ENCODE data around the gene ZCCHC24. TPM values are rescaled to one million over a fixed set of nuclear protein-coding genes. Genes with fewer than 3 reads are reported as not detected.
"Not testable (repeated sequence)": the region's sequence is repeated elsewhere in the genome, so short reads cannot be mapped to it uniquely, and the experiment has no call there.

Gene ZCCHC24
- total RNA-seq, 1 experiment from 2014 or later = 9.2 TPM

DNA sequence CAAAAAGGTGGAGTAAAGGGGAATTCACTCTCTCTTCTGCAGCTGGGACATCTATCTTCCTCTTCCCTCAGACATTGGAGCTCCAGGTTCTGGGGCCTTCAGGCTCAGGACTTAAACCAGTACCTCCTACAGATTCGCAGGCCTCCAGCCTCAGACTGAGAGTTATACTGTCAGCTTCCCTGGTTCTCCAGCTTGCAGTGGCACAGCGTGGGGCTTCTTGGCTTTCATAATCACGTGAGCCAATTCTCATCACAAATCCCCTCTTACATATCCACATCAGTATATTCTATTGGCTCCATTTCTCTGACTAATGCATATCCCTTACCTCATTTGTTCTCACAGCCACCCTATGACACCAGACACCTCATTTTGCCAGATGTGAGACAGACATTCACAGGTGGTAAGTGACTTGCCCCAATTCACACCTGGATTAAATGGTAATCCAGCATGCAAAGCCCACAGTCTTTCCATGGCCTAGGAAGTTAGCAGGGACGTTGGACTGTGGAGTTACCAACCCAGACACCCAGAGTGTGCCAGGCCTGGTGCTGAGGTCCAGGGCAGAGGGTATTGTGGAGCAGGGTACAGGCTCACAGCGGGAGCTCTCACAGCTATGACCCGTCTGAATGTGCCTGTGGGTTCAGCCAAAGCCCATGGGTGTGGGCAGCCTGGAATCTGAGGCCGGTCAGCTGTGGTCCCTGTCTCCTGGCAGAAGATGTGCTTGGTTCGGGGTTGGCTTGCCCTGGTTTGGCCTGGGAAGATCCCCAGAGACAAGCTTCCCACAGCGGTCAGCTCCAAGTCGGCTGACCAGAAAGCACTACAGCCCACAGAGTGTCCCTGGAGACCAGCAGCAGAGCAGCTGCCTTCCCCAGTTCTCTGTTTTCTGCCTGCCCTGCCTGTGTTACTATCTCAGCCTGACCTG is 18.4 kb upstream of the ZCCHC24 start:
- H3K4me1 ChIP-seq (replicated peaks) = peaks cover 12% of the 10 kb centered on the region
- H3K27me3 ChIP-seq (replicated peaks) = no peaks in the 10 kb centered on the region
- no peaks in the 10 kb centered on the region for H3K9me3 ChIP-seq (replicated peaks)
- no peak for DNase-seq (ENCODE audit: low read depth in 1 of 2, low spot score in 2 of 2)
- no peaks in the 10 kb centered on the region for H3K36me3 ChIP-seq
- H3K4me3 ChIP-seq = no peak overlapping the region
- no peak overlapping the region for H3K27ac ChIP-seq

- Histone ChIP-seq H3K4me1 (replicated peaks) (no peaks in the 10 kb centered on the region), H3K27ac (no peak overlapping the region), H3K9me3 (replicated peaks) (no peaks in the 10 kb centered on the region), H3K27me3 (replicated peaks) (no peaks in the 10 kb centered on the region), H3K36me3 (no peaks in the 10 kb centered on the region), H3K4me3 (no peak overlapping the region)
- no peak for DNase-seq (ENCODE audit: low read depth in 1 of 2, low spot score in 2 of 2)
Observed at GRCh38 chr10:79460687-79461086, 15.3 kb upstream of the ZCCHC24 start.

- H3K36me3 ChIP-seq = no peaks in the 10 kb centered on the region
- no peak for DNase-seq (ENCODE audit: low read depth in 1 of 2, low spot score in 2 of 2)
- H3K4me3 ChIP-seq = no peak overlapping the region
- no peaks in the 10 kb centered on the region for H3K9me3 ChIP-seq (replicated peaks)
- no peaks in the 10 kb centered on the region for H3K27me3 ChIP-seq (replicated peaks)
- H3K27ac ChIP-seq = no peak overlapping the region
- no peaks in the 10 kb centered on the region for H3K4me1 ChIP-seq (replicated peaks)
Observed at GRCh38 chr10:79459243-79459642, 13.8 kb upstream of the ZCCHC24 start.

DNA sequence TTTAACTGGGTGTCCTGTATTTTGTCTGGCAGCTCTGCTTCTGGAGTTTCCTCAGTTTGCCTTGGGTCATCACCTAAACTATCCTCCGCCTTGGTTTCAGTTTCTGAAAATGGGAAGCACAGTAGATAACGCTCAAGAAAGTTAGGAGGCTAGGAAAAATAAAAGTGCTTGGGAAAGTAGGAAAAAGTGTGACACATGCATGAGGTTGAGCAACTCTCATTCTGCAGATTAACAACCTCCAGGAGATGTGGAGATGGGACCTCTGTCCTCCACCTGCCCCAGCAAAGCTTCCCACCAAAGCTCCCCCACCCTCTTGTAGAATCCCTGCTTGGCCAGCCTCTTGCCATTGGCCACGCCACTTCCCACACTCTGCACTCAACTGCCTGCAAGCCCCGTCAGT is 13.1 kb upstream of the ZCCHC24 start:
- no peak overlapping the region for H3K4me3 ChIP-seq
- H3K27me3 ChIP-seq (replicated peaks) = no peaks in the 10 kb centered on the region
- H3K27ac ChIP-seq = no peak overlapping the region
- H3K9me3 ChIP-seq (replicated peaks) = no peaks in the 10 kb centered on the region
- peaks cover 4% of the 10 kb centered on the region; the same call in 1 of the 2 replicates for H3K4me1 ChIP-seq (replicated peaks)
- DNase-seq (ENCODE audit: low read depth in 1 of 2, low spot score in 2 of 2) = no peak
- no peaks in the 10 kb centered on the region for H3K36me3 ChIP-seq

GRCh38 chr10:79457256-79457785 is 11.9 kb upstream of the ZCCHC24 start:
- Histone ChIP-seq H3K27ac (no peak overlapping the region), H3K27me3 (replicated peaks) (no peaks in the 10 kb centered on the region), H3K4me3 (no peak overlapping the region), H3K4me1 (replicated peaks) (peaks cover 11% of the 10 kb centered on the region), H3K36me3 (no peaks in the 10 kb centered on the region), H3K9me3 (replicated peaks) (no peaks in the 10 kb centered on the region)
- no peak for DNase-seq (ENCODE audit: low read depth in 1 of 2, low spot score in 2 of 2)

DNA sequence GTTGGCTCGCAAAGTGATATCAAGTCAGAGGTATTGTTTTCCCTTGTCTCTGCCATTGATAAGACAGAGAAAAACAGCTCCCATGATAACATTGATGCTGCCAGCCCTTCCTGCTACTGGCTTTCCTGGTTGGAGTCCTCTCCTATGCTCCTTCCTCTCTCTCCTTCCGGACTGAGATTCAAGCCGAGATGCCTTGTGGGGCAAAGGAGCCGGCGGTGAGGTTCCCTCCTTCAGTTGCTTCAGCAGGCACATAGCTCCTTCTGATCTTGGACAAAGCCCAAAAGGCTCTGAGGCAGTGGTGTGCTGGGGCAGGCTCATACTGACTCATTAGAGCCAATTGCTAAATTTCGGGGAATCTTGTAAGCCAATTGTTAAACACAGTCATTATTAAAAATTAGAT is 8.8 kb upstream of the ZCCHC24 start:
- Histone ChIP-seq H3K4me3 (no peak overlapping the region), H3K27ac (no peak overlapping the region), H3K27me3 (replicated peaks) (no peaks in the 10 kb centered on the region), H3K4me1 (replicated peaks) (peaks cover 18% of the 10 kb centered on the region), H3K36me3 (no peaks in the 10 kb centered on the region), H3K9me3 (replicated peaks) (no peaks in the 10 kb centered on the region)
- DNase-seq (ENCODE audit: low read depth in 1 of 2, low spot score in 2 of 2) = no peak

- no peak for DNase-seq (ENCODE audit: low read depth in 1 of 2, low spot score in 2 of 2)
- Histone ChIP-seq H3K4me1 (replicated peaks) (peaks cover 18% of the 10 kb centered on the region), H3K27ac (no peak overlapping the region), H3K27me3 (replicated peaks) (no peaks in the 10 kb centered on the region), H3K9me3 (replicated peaks) (no peaks in the 10 kb centered on the region), H3K36me3 (no peaks in the 10 kb centered on the region), H3K4me3 (no peak overlapping the region)
Observed at GRCh38 chr10:79453392-79453791, 8.0 kb upstream of the ZCCHC24 start.

DNA sequence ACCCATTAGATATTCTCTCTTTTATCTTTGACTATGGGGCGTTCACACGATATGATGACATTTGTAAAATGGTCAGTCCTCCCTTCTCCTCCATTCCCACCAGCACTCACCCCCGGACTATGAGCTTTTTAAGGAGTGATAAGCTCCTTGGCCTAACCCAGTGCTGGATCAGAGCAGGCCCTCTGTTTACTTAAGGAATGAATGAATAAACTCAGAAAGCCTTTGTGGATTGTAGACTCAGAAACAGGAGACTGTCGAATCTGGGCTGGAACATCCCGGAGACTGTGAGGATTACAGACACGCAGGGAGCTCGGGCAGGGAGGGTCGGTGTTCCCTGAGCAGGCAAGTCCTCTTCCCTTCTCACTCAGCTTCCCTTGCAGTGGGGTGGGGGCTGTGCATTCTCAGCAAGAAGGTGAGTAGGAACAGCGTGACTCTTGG is 6.8 kb upstream of the ZCCHC24 start:
- Histone ChIP-seq H3K9me3 (replicated peaks) (no peaks in the 10 kb centered on the region), H3K4me1 (replicated peaks) (peaks cover 18% of the 10 kb centered on the region), H3K27ac (no peak overlapping the region), H3K4me3 (no peak overlapping the region), H3K36me3 (no peaks in the 10 kb centered on the region), H3K27me3 (replicated peaks) (no peaks in the 10 kb centered on the region)
- no peak for DNase-seq (ENCODE audit: low read depth in 1 of 2, low spot score in 2 of 2)

DNA sequence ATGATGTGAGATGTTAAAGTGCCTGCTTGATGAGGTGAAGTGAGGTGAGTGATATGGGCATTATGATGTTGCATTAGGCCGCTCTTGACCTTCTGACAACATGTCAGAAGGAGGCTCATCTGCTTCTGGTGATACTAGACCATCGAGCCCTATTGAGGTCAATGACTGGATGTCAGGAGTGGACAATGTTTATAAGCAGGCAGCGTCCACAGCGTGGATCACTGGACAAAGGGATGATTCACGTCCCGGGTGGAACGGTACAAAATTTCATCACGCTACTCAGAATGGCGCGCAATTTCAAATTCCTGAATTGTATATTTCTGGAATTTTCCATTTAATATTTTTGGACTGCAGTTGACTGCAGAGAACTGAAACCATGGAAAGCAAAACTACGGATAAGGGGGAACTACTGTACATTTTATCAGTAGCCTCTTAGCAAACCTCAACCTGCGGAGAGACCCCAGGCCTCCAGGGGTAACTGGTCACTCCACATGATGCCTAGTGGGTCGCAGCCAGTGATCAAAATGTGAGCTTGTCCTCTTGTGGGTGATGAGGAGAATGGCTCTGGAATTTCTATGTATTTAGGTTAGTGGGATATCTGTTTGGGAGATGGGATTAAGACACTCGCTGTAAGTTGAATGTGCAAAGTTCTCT is 5.7 kb upstream of the ZCCHC24 start:
- no peak for DNase-seq (ENCODE audit: low read depth in 1 of 2, low spot score in 2 of 2)
- H3K36me3 ChIP-seq = no peaks in the 10 kb centered on the region
- H3K4me1 ChIP-seq (replicated peaks) = peaks cover 24% of the 10 kb centered on the region
- H3K27me3 ChIP-seq (replicated peaks) = no peaks in the 10 kb centered on the region
- no peaks in the 10 kb centered on the region for H3K9me3 ChIP-seq (replicated peaks)
- no peak overlapping the region for H3K4me3 ChIP-seq
- H3K27ac ChIP-seq = no peak overlapping the region

DNA sequence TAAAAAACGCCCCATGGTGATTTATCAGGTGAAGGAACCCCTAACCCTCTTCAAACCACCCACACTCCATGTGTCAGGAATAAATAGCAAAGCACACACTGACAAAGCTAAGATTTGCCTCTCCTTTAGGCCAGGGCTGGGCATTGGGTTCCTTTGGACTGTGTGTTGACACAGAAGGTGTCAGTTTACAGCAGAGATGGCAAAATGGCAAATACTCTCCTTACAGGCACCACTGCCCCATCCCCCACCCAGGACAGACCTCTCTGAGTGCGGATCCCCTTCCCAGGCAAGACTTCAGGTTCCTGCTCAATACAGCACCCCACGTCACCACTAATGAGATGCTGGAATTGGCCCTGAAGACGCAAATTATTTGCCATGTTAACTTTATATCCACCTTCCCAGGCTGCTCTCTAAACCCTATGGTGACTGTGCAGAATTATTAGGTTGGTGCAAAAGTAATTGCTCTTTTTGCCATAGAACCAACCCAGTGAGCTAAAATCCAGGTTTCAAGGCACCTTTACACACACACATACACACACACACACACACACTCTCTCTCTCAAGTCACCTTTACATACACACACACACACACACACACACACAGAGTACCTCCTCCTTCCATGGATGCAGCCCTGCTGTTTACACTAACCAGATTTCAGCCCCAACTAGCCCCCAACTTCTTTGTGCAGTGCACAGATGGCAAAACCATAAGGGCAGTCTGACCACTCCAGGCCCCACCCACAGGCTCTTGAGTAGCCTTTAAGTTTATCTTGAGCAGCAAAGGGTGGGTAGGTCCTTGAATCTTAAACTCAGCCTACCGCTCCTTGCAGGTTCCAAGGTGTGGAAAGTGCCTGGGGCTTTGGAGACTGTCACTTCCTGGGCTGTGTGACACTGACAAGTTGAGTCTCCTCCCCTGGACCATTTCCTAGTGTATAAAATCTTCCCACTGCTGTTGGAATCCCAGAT is 4.0 kb upstream of the ZCCHC24 start:
- no peak for DNase-seq (ENCODE audit: low read depth in 1 of 2, low spot score in 2 of 2)
- Histone ChIP-seq H3K4me1 (replicated peaks) (peaks cover 24% of the 10 kb centered on the region), H3K36me3 (no peaks in the 10 kb centered on the region), H3K27ac (no peak overlapping the region), H3K9me3 (replicated peaks) (no peaks in the 10 kb centered on the region), H3K4me3 (no peak overlapping the region), H3K27me3 (replicated peaks) (no peaks in the 10 kb centered on the region)

GRCh38 chr10:79448732-79449049 is 3.3 kb upstream of the ZCCHC24 start:
- no peaks in the 10 kb centered on the region for H3K27me3 ChIP-seq (replicated peaks)
- peaks cover 28% of the 10 kb centered on the region for H3K4me1 ChIP-seq (replicated peaks)
- H3K9me3 ChIP-seq (replicated peaks) = no peaks in the 10 kb centered on the region
- H3K4me3 ChIP-seq = no peak overlapping the region
- H3K36me3 ChIP-seq = no peaks in the 10 kb centered on the region
- no peak for DNase-seq (ENCODE audit: low read depth in 1 of 2, low spot score in 2 of 2)
- H3K27ac ChIP-seq = no peak overlapping the region

DNA sequence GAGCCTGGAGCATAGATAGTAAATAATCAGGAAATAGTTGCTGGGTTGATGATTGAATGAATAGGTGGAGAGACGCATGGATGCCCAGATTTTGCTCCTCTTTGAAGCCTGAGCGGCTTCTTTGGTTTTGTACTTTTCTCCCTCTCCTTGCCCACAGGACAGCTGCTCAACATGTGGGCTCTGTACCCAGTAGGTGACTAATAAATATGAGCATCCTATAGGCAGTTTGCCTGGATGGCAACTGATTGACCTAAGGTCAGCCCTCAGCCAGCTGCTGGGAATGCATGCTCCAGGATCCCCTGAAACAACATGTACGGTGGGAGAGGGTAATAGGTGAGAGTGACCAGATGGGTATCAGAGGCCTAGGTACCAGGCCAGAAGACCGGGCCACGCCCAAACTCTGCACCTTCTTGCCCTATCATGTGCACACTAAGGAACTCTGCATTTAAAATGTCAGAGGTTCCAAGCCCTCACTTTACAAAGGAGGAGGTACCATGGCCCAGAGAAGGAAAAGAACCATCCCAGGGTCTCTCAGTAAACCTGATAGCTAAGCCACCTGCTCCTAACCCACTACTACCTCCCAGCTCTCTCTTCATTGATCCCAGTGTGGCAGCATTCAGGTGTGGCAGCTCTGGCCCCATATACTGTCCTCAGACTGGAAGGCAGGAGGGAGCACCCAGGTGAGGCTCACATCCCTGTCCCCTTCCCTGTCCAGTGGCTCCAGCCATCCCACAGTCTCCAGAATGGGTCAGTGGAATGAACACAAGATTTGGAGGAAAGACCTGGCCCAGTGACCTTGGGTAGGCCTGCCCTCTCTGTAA is 2.7 kb upstream of the ZCCHC24 start:
- peaks cover 31% of the 10 kb centered on the region for H3K4me1 ChIP-seq (replicated peaks)
- H3K36me3 ChIP-seq = no peaks in the 10 kb centered on the region
- H3K27me3 ChIP-seq (replicated peaks) = no peaks in the 10 kb centered on the region
- no peaks in the 10 kb centered on the region for H3K9me3 ChIP-seq (replicated peaks)
- no peak overlapping the region for H3K27ac ChIP-seq
- no peak for DNase-seq (ENCODE audit: low read depth in 1 of 2, low spot score in 2 of 2)
- no peak overlapping the region for H3K4me3 ChIP-seq

GRCh38 chr10:79447249-79447648 is 1.8 kb upstream of the ZCCHC24 start:
- H3K4me3 ChIP-seq; H3K27ac ChIP-seq; H3K9me3 ChIP-seq (replicated peaks); H3K36me3 ChIP-seq; H3K27me3 ChIP-seq (replicated peaks); DNase-seq (ENCODE audit: low read depth in 1 of 2, low spot score in 2 of 2): not testable (repeated sequence)
- peaks cover 25% of the 10 kb centered on the region for H3K4me1 ChIP-seq (replicated peaks)

Measured in SJSA1 (cell line).